Measurements from ENCODE around the gene GRK2. TPM values are rescaled to one million over a fixed set of nuclear protein-coding genes. Genes with fewer than 3 reads are reported as not detected.

The GRK2 gene
- total RNA-seq, 1 donor from 2014 or later: 52.2 TPM

DNA sequence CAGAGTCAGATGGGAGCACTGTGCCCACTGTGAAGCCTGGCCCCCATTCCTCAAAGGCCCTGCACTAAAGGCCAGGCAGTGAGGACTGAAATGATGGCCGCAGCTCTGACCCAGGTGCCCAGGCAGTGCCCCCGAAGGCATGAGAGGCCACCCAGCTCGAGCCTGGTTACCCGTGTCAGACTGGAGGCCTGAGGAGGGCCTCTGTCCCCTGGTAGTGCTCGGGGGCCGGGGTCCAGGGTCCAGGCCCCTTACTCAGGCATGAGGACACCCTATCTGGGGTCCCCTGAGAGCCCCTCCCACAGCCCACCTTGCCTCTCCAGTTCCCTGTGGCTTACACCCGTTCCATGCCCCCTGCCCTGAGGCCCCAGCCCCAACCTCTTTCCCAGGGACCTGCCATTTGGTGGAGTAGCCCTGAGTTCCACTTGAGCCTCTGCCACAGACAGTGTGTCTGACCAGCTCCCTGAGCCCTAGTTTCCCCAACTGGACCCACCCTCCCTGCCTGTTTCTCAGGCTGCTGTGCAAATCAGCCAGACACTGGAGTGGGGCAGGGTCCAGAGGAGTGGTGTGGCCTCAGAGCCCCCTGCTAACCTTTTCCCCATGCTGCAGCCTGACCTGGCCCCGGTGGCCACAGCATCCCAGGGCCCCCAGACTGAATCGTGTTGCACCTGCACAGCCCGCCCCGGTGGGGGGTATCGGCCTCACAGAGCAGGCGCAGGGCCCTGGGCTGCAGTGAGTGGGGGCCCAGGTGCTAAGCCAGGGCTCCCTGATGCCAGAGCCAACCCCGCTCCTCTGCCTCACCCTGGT lies 12.1 kb downstream of the GRK2 start:
- Mint-ChIP-seq H3K4me1 (ENCODE audit: low read depth, unreplicated experiment) (peaks cover 3% of the 10 kb centered on the region), H3K4me3 (ENCODE audit: unreplicated experiment) (no peak overlapping the region), H3K27me3 (ENCODE audit: unreplicated experiment) (peaks cover 5% of the 10 kb centered on the region), H3K9me3 (ENCODE audit: unreplicated experiment) (peaks cover 4% of the 10 kb centered on the region), H3K27ac (ENCODE audit: unreplicated experiment) (peak overlapping the region; percentile 85), H3K36me3 (ENCODE audit: unreplicated experiment) (no peaks in the 10 kb centered on the region)
- TF ChIP-seq CTCF (IDR thresholded peaks at IDR 0.05; ENCODE audit: partially characterized antibody, unreplicated experiment): no peak
- DNase-seq: peak; percentile 7

- H3K36me3 Mint-ChIP-seq (ENCODE audit: unreplicated experiment): no peaks in the 10 kb centered on the region
- H3K27me3 Mint-ChIP-seq (ENCODE audit: unreplicated experiment): peaks cover 5% of the 10 kb centered on the region
- peaks cover 3% of the 10 kb centered on the region for H3K4me1 Mint-ChIP-seq (ENCODE audit: low read depth, unreplicated experiment)
- TF ChIP-seq CTCF (IDR thresholded peaks at IDR 0.05; ENCODE audit: partially characterized antibody, unreplicated experiment): no peak
- no peak overlapping the region for H3K4me3 Mint-ChIP-seq (ENCODE audit: unreplicated experiment)
- peak overlapping the region; percentile 52 for H3K27ac Mint-ChIP-seq (ENCODE audit: unreplicated experiment)
- DNase-seq: no peak
- H3K9me3 Mint-ChIP-seq (ENCODE audit: unreplicated experiment): peaks cover 4% of the 10 kb centered on the region
Measured at GRCh38 chr11:67278939-67279588, 12.8 kb downstream of the GRK2 start.

- no peak for TF ChIP-seq CTCF (IDR thresholded peaks at IDR 0.05; ENCODE audit: partially characterized antibody, unreplicated experiment)
- Mint-ChIP-seq H3K36me3 (ENCODE audit: unreplicated experiment) (no peaks in the 10 kb centered on the region), H3K4me1 (ENCODE audit: low read depth, unreplicated experiment) (peaks cover 3% of the 10 kb centered on the region), H3K4me3 (ENCODE audit: unreplicated experiment) (no peak overlapping the region), H3K9me3 (ENCODE audit: unreplicated experiment) (peaks cover 3% of the 10 kb centered on the region), H3K27me3 (ENCODE audit: unreplicated experiment) (peaks cover 5% of the 10 kb centered on the region), H3K27ac (ENCODE audit: unreplicated experiment) (no peak overlapping the region)
- no peak for DNase-seq
Measured at GRCh38 chr11:67279589-67280340, 13.5 kb downstream of the GRK2 start.

DNA sequence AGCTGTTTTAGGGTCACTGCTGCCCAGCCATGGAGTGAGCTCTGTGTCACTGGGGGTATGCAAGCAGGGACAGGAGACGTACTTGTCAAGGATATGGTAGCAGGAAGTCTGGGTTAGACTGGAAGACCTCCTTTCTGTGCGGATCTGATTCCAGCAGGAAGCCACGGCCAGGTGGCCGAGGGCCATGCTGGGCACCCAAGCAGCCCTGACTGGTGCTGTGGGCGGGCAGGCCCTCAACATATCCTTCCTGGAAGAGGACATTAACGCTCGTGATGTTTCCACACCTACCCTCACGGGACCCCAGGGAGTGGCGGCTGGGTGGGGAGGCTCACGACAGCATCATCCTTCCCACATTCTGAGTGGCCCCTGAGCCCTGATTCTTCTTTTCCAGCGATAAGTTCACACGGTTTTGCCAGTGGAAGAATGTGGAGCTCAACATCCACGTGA lies 14.1 kb downstream of the GRK2 start:
- Mint-ChIP-seq H3K4me1 (ENCODE audit: low read depth, unreplicated experiment) (peaks cover 3% of the 10 kb centered on the region), H3K27ac (ENCODE audit: unreplicated experiment) (no peak overlapping the region), H3K27me3 (ENCODE audit: unreplicated experiment) (peaks cover 5% of the 10 kb centered on the region), H3K36me3 (ENCODE audit: unreplicated experiment) (no peaks in the 10 kb centered on the region), H3K9me3 (ENCODE audit: unreplicated experiment) (peaks cover 3% of the 10 kb centered on the region), H3K4me3 (ENCODE audit: unreplicated experiment) (no peak overlapping the region)
- DNase-seq: peak; percentile 10
- no peak for TF ChIP-seq CTCF (IDR thresholded peaks at IDR 0.05; ENCODE audit: partially characterized antibody, unreplicated experiment)
